Right cardiac atrium (tissue), 5 donors: ENCODE data around the gene NDST3. TPM values are rescaled to one million over a fixed set of nuclear protein-coding genes. Genes with fewer than 3 reads are reported as not detected.
"Not testable (repeated sequence)": the region's sequence is repeated elsewhere in the genome, so short reads cannot be mapped to it uniquely, and the experiment has no call there.

Source experiments
- ATAC-seq, 2 donors: fragments of 200-7000 bp; cut with Tn5 transposase; one replicate each; pipeline versions ENCODE4 v1.8.0 to v1.9.1; 2020; ENCODE audit warnings: moderate library complexity in 2 of 2, mild to moderate bottlenecking in 1 of 2
- DNase-seq, 3 donors: peaks; one replicate each; pipeline ENCODE4 v3.0.0-alpha.2; 2020
- H3K27ac ChIP-seq: one replicate; pipeline ENCODE4 v1.5.1; 2013; ENCODE audit warnings: mild to moderate bottlenecking, low read length, control low read depth, moderate library complexity
- H3K27me3 ChIP-seq: one replicate; pipeline ENCODE4 v1.6.1; 2013; ENCODE audit not compliant: control insufficient read depth, insufficient read depth
- H3K4me1 ChIP-seq: one replicate; pipeline ENCODE4 v1.6.1; 2013; ENCODE audit warnings: low read length; ENCODE audit not compliant: control insufficient read depth, insufficient read depth
- H3K4me3 ChIP-seq: one replicate; pipeline ENCODE4 v1.5.1; 2013; ENCODE audit warnings: low read length, control low read depth
- H3K9me3 ChIP-seq: one replicate; pipeline ENCODE4 v1.6.1; 2013; ENCODE audit warnings: low read length; ENCODE audit not compliant: control insufficient read depth
- WGBS: extraction: QIAGEN DNeasy Blood & Tissue Kit; methylation state at CpG from one replicate; pipeline ENCODE4 v1.1.7; 2013; 5-methylcytosine and 5-hydroxymethylcytosine counted together
- intact Hi-C, 4 donors: fragments of 100-400 bp; cut with DNase I; formaldehyde crosslinking; loops; one replicate each; pipeline versions ENCODE4 v1.11.0 to v1.14.0; 2022 to 2023
- polyA plus RNA-seq: library from polyadenylated mRNA; stranded (reverse); fragments of 200-250 nt; gene quantifications from one replicate; pipeline ENCODE4 v1.2.3, GENCODE V29; 2013
- total RNA-seq, 4 donors: library from RNA; stranded (reverse); fragmentation: NEBNext Ultra II Directional; extraction: Animal tissue kit (Norgen Biotek cat#: 25700); gene quantifications; one replicate each; pipeline ENCODE4 v1.2.1, GENCODE V29; 2021
- donor health status: healthy with polysubstance abuse.
- donor health status: DM: no; HTN: yes; CAD: no.
- donor health status: DM: no; HTN: no; CAD: no.
- donor health status: DM: no; HTN: yes; CAD: no; lungs with severe emphysema.
- donor health status: DM: yes; HTN: yes; CAD: no.

Gene NDST3
- total and polyA plus RNA-seq, 5 donors, result 0.02 to 0.20 TPM; not detected in 3

DNA sequence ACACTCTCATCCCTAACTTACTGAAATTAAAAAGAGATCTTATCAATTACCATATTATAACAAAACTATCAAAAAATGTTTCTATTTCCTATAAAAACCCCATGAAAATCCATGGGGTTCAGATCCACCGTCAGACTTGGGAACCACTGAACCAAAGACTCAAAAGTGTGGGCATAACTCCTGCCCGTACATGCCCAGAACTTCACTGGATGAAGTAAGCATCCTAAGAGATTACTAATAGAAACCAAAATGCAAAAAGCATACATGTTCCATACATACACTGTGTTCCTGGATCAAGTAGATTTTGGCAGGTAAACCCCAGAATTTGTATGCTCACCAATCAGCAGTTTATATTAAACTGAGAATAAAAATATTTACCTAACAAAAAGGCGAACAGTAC, 252.4 kb downstream of the NDST3 start:
- ATAC-seq, result no peak
- H3K4me3 ChIP-seq, result no peak overlapping the region
- H3K4me1 ChIP-seq, result no peaks in the 10 kb centered on the region
- WGBS, result 96% methylated on average over 3 of the region's 3 CpGs
- no peaks in the 10 kb centered on the region for H3K9me3 ChIP-seq
- no peak overlapping the region for H3K27ac ChIP-seq
- no peak for DNase-seq
- H3K27me3 ChIP-seq, result no peaks in the 10 kb centered on the region
- intact Hi-C loops, result no loop called here

DNA sequence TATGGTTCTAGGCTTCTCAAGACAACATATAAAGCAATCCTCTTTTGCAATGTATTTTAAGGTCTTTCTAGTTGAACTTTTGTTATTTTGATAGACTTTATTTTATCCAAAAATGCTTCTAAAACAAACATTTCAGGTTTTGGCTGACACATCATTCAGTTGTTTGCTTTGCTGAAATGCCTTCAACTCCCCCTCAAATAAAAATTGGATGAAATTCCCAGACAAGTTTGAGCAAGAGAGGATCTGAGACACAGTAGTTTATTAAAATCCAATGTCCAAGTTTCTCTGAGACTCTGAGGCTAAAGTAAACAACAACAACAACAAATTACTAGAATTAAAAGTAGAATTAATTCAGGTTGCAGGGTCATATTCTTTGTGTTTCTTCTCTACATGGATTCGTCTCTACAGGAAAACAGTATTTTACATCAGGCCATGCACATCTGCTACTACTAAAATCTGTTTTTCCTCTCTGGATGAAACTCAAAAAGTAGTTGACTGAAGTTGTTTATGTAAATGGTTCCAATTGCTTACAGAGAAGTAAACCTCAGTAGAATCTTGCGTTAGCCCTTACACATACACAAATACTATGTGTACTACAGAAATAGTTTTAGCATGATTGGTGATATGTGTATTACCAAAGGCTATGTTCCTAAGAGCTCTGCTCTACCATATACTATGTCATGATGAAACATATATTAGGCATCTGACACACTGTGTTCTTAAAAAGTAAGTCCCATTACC, 253.6 kb downstream of the NDST3 start:
- intact Hi-C loops, result no loop called here
- Histone ChIP-seq H3K27me3 (no peaks in the 10 kb centered on the region), H3K27ac (no peak overlapping the region), H3K9me3 (no peaks in the 10 kb centered on the region), H3K4me1 (no peaks in the 10 kb centered on the region), H3K4me3 (no peak overlapping the region)
- ATAC-seq (no peak), DNase-seq (no peak)
- 76% methylated on average over 2 of the region's 2 CpGs for WGBS

DNA sequence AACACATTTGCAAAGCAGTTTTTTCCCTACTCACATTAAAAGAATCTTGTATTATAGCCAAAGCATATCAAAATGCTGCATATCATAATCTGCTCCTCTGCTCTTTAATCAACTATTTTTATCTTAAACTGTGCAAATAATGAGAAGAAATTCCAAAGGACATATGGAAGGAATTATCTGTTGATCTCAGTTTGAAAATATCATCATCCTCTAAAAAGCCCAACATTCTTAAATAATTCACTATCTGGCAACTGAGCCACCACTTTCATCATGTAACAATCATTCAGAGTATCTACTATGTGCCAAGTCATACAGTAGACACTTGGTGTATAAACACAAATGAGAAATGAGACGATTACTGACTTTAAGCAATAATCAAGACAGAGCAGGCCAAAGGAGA, 255.5 kb downstream of the NDST3 start:
- WGBS, result 55% methylated on average over 1 of the region's 1 CpG
- no peaks in the 10 kb centered on the region for H3K27me3 ChIP-seq
- DNase-seq (no peak), ATAC-seq (no peak)
- H3K4me3 ChIP-seq, result no peak overlapping the region
- H3K27ac ChIP-seq, result no peak overlapping the region
- H3K9me3 ChIP-seq, result no peaks in the 10 kb centered on the region
- intact Hi-C loops, result no loop called here
- no peaks in the 10 kb centered on the region for H3K4me1 ChIP-seq

DNA sequence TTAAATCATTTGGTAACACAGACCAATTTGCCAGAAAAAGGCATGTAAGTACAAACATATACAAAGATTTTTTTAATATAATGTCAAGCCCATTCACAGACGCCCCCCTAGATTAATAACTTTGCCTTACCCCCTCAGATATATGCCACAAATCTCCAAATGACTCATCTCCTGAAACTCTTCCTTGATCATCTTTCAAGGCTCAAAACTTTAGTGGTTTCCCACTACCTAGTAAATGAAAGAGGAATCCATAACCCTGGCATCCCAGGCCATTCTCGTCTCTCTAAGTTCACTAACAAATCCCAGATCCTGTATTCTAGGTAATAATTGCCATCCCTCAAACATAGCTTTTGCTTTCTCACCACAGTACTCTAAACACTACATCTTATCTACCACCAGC, 256.7 kb downstream of the NDST3 start:
- H3K4me1 ChIP-seq, result no peaks in the 10 kb centered on the region
- no peak for ATAC-seq
- H3K4me3 ChIP-seq, result no peak overlapping the region
- no peak overlapping the region for H3K27ac ChIP-seq
- intact Hi-C loops, result no loop called here
- WGBS, result 84% methylated on average over 2 of the region's 2 CpGs
- DNase-seq, result no peak
- no peaks in the 10 kb centered on the region for H3K27me3 ChIP-seq
- no peaks in the 10 kb centered on the region for H3K9me3 ChIP-seq

DNA sequence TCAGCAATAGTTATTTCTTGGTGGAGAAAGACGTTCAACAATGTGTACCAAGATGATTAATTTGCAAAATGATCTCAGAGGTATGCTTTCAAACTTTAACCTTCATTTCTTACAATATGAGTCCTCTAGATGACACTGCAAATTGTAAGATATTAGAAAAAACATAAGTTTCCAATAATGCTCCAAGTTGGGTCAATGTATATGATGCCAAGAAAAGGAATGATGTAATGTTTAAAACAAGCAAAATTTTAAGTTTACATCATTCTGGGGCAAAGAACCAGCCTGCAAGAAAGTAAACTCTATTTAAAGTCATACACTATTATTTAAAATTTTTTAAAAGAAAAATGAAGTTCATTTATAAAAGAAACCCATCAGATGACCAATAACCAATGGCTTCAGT, 262.4 kb downstream of the NDST3 start:
- WGBS, result 61% methylated on average over 1 of the region's 1 CpG
- intact Hi-C loops, result no loop called here

DNA sequence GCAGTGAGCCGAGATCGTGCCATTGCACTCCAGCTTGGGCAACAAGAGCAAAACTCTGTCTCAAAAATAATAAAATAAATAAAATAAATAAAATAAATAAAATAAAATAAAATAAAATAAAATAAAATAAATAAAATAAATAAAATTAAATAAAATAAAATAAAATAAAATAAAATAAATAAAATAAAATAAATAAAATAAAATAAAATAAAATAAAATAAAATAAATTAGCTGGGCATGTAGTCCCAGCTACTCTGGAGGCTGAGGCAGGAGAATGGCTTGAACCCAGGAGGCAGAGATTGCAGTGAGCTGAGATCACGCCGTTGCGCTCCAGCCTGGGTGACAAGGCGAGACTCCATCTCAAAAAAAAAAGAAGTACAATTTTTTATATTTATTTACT, 265.3 kb downstream of the NDST3 start:
- ATAC-seq, DNase-seq, H3K4me1 ChIP-seq, H3K4me3 ChIP-seq, H3K27ac ChIP-seq, intact Hi-C loops, H3K9me3 ChIP-seq, H3K27me3 ChIP-seq: not testable (repeated sequence)
- WGBS, result 96% methylated on average over 6 of the region's 6 CpGs

More for the DNA sequence above, 262.4 kb downstream of the NDST3 start:
- H3K27ac ChIP-seq, result no peak overlapping the region
- H3K27me3 ChIP-seq, result no peaks in the 10 kb centered on the region
- ATAC-seq, result no peak
- H3K4me3 ChIP-seq, result no peak overlapping the region
- H3K4me1 ChIP-seq, result no peaks in the 10 kb centered on the region
- no peak for DNase-seq
- H3K9me3 ChIP-seq, result no peaks in the 10 kb centered on the region

DNA sequence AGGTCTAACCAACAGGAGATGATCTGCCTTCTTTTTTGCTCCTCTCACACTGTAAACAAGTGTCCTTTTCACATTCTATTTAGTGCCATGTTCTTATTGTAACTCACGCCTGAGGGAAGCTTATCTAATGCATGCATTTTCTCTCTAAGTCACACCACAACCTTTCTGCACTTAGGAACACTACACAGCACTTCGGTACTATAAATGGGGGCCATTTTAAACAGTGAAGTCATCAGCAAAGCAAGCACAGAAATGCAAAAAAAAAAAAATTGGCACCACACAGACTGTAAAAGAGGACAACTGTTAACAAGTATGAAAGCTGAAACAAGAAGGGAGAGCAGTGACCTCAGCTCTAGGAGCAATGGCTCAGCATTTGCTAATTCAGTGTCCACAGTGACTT, 273.4 kb downstream of the NDST3 start:
- H3K9me3 ChIP-seq, result no peaks in the 10 kb centered on the region
- WGBS, result 18% methylated on average over 2 of the region's 2 CpGs
- H3K4me1 ChIP-seq, result no peaks in the 10 kb centered on the region
- no peak overlapping the region for H3K4me3 ChIP-seq
- DNase-seq (no peak), ATAC-seq (no peak)
- intact Hi-C loops, result no loop called here
- H3K27ac ChIP-seq, result no peak overlapping the region
- H3K27me3 ChIP-seq, result no peaks in the 10 kb centered on the region
